Trophoblast cell (in vitro differentiated cells and primary cell): ENCODE measurements around the gene FASTK.
A peak's percentile ranks its signal among the peaks of the same experiment; 100 is the strongest.

Experiments used
- DNase-seq, 2 donors: peaks; one replicate each; pipeline ENCODE4 v3.0.0-alpha.2; 2016
- H2AFZ ChIP-seq: 2 replicates; pipeline ENCODE4 v1.6.1; 2013; ENCODE audit warnings: low read length, moderate library complexity, mild to moderate bottlenecking; ENCODE audit not compliant: insufficient read depth, poor library complexity
- H2AK5ac ChIP-seq: 2 replicates; pipeline ENCODE4 v1.6.1; 2013; ENCODE audit warnings: mild to moderate bottlenecking, low read length
- H2BK120ac ChIP-seq: 2 replicates; pipeline ENCODE4 v1.6.1; 2013; ENCODE audit warnings: low read length, mild to moderate bottlenecking, moderate library complexity; ENCODE audit not compliant: insufficient read depth, poor library complexity
- H2BK12ac ChIP-seq: 2 replicates; pipeline ENCODE4 v1.6.1; 2013; ENCODE audit warnings: mild to moderate bottlenecking, low read length, moderate library complexity
- H2BK5ac ChIP-seq: 2 replicates; pipeline ENCODE4 v1.6.1; 2013; ENCODE audit warnings: low read length, low read depth, moderate library complexity, mild to moderate bottlenecking; ENCODE audit not compliant: poor library complexity
- H3K14ac ChIP-seq: 2 replicates; pipeline ENCODE4 v1.6.1; 2013; ENCODE audit warnings: mild to moderate bottlenecking, low read length
- H3K18ac ChIP-seq: 2 replicates; pipeline ENCODE4 v1.6.1; 2013; ENCODE audit warnings: mild to moderate bottlenecking, low read length
- H3K23ac ChIP-seq: 2 replicates; pipeline ENCODE4 v1.6.1; 2013; ENCODE audit warnings: low read length
- H3K27ac ChIP-seq: 2 replicates; pipeline ENCODE4 v1.5.1; 2013; ENCODE audit warnings: low read depth, mild to moderate bottlenecking, inconsistent platforms, low read length, moderate library complexity
- H3K27me3 ChIP-seq: 2 replicates; pipeline ENCODE4 v1.6.1; 2013; ENCODE audit warnings: inconsistent platforms, mild to moderate bottlenecking, low read length, moderate library complexity; ENCODE audit not compliant: insufficient read depth
- H3K36me3 ChIP-seq, 2 experiments: 1 replicate in 1 of 2; 2 replicates in 1 of 2; pipeline ENCODE4 v1.6.1; 2013; ENCODE audit warnings: low read length in 2 of 2, mild to moderate bottlenecking in 2 of 2, moderate library complexity in 1 of 2; ENCODE audit not compliant: insufficient read depth in 2 of 2, control insufficient read depth in 1 of 2
- H3K4ac ChIP-seq: 2 replicates; pipeline ENCODE4 v1.6.1; 2013; ENCODE audit warnings: low read depth, mild to moderate bottlenecking, low read length, moderate library complexity
- H3K4me1 ChIP-seq, 2 experiments: 1 replicate in 1 of 2; 2 replicates in 1 of 2; pipeline ENCODE4 v1.6.1; 2013; ENCODE audit warnings: low read length in 2 of 2, mild to moderate bottlenecking in 2 of 2, moderate library complexity in 1 of 2; ENCODE audit not compliant: insufficient read depth in 2 of 2, control insufficient read depth in 1 of 2
- H3K4me2 ChIP-seq: 2 replicates; pipeline ENCODE4 v1.6.1; 2013; ENCODE audit warnings: inconsistent platforms, mild to moderate bottlenecking, low read length, moderate library complexity
- H3K4me3 ChIP-seq: 2 replicates; pipeline ENCODE4 v1.5.1; 2013; ENCODE audit warnings: mild to moderate bottlenecking, low read depth, low read length, inconsistent platforms
- H3K79me1 ChIP-seq: one replicate; pipeline ENCODE4 v1.6.1; 2013; ENCODE audit warnings: low read length
- H3K79me2 ChIP-seq: 2 replicates; pipeline ENCODE4 v1.6.1; 2013; ENCODE audit warnings: low read length, mild to moderate bottlenecking; ENCODE audit not compliant: control insufficient read depth, insufficient read depth, poor library complexity
- H3K9ac ChIP-seq: 2 replicates; pipeline ENCODE4 v1.6.1; 2013; ENCODE audit warnings: mild to moderate bottlenecking, low read length
- H3K9me3 ChIP-seq: 2 replicates; pipeline ENCODE4 v1.6.1; 2013; ENCODE audit warnings: low read depth, mild to moderate bottlenecking, control low read depth, inconsistent platforms, low read length; ENCODE audit not compliant: insufficient read depth
- H4K12ac ChIP-seq: 2 replicates; pipeline ENCODE4 v1.6.1; 2013; ENCODE audit warnings: low read depth, mild to moderate bottlenecking, low read length, moderate library complexity
- H4K8ac ChIP-seq: 2 replicates; pipeline ENCODE4 v1.6.1; 2013; ENCODE audit warnings: low read depth, mild to moderate bottlenecking, low read length, moderate library complexity
- H4K91ac ChIP-seq: one replicate; pipeline ENCODE4 v1.6.1; 2013; ENCODE audit warnings: low read depth, mild to moderate bottlenecking, low read length, moderate library complexity
- WGBS: extraction: QIAGEN DNeasy Blood & Tissue Kit; methylation state at CpG from one replicate; pipeline ENCODE4 v1.1.7; 2013; ENCODE audit warnings: missing lambda C conversion rate; ENCODE audit not compliant: insufficient read length, insufficient coverage; ENCODE audit errors: extremely low coverage; 5-methylcytosine and 5-hydroxymethylcytosine counted together

Gene FASTK

GRCh38 chr7:151093748-151094147 lies 13.1 kb upstream of the FASTK start:
- Histone ChIP-seq H3K79me1 (peaks cover 6% of the 10 kb centered on the region), H4K91ac (no peak overlapping the region), H2BK120ac (no peak overlapping the region), H3K36me3 (peaks cover 5 to 9% of the 10 kb centered on the region in 2 experiments), H3K27me3 (no peaks in the 10 kb centered on the region), H2BK5ac (no peak overlapping the region), H4K8ac (no peak overlapping the region), H3K4ac (peak overlapping the region; percentile 46), H3K79me2 (peaks cover 12% of the 10 kb centered on the region), H3K4me1 (peaks cover 22 to 23% of the 10 kb centered on the region in 2 experiments), H2AFZ (no peak overlapping the region), H3K14ac (no peak overlapping the region), H2BK12ac (no peak overlapping the region), H2AK5ac (no peak overlapping the region), H3K4me2 (no peak overlapping the region), H3K4me3 (no peak overlapping the region), H4K12ac (no peak overlapping the region), H3K9me3 (no peaks in the 10 kb centered on the region), H3K27ac (no peak overlapping the region), H3K18ac (no peak overlapping the region), H3K23ac (no peak overlapping the region), H3K9ac (no peak overlapping the region)
- DNase-seq, result no peak
- no CpG with 5 or more reads among the region's 6 CpGs for WGBS

- no peaks in the 10 kb centered on the region for H3K27me3 ChIP-seq
- H3K14ac ChIP-seq, result no peak overlapping the region
- no peak overlapping the region for H4K12ac ChIP-seq
- H3K9me3 ChIP-seq, result no peaks in the 10 kb centered on the region
- H2BK120ac ChIP-seq, result no peak overlapping the region
- no peak overlapping the region for H2BK12ac ChIP-seq
- H3K4me2 ChIP-seq, result no peak overlapping the region
- no peak overlapping the region for H2BK5ac ChIP-seq
- peak overlapping the region; percentile 15 for H2AFZ ChIP-seq
- peak overlapping the region; percentile 3 for H3K18ac ChIP-seq
- no peak overlapping the region for H3K9ac ChIP-seq
- no peak overlapping the region for H3K27ac ChIP-seq
- no peak overlapping the region for H3K4me3 ChIP-seq
- H2AK5ac ChIP-seq, result no peak overlapping the region
- H3K4me1 ChIP-seq, result peaks cover 27 to 36% of the 10 kb centered on the region in 2 experiments
- H4K8ac ChIP-seq, result no peak overlapping the region
- no CpG with 5 or more reads among the region's 14 CpGs for WGBS
- no peak overlapping the region for H4K91ac ChIP-seq
- H3K36me3 ChIP-seq, result peaks cover 5 to 7% of the 10 kb centered on the region in 2 experiments
- H3K23ac ChIP-seq, result no peak overlapping the region
- DNase-seq, result no peak
- peaks cover 24% of the 10 kb centered on the region for H3K79me2 ChIP-seq
- H3K79me1 ChIP-seq, result peaks cover 13% of the 10 kb centered on the region
- peak overlapping the region; percentile 16 for H3K4ac ChIP-seq
Observed at GRCh38 chr7:151091988-151092387, 11.4 kb upstream of the FASTK start.

- DNase-seq, result peak in 1 of 2 donors; percentile 43
- H3K4me1 ChIP-seq, result peaks cover 27 to 36% of the 10 kb centered on the region in 2 experiments
- no peak overlapping the region for H3K4me2 ChIP-seq
- no peak overlapping the region for H2BK120ac ChIP-seq
- no peaks in the 10 kb centered on the region for H3K9me3 ChIP-seq
- H3K23ac ChIP-seq, result no peak overlapping the region
- no peaks in the 10 kb centered on the region for H3K27me3 ChIP-seq
- H4K8ac ChIP-seq, result no peak overlapping the region
- no peak overlapping the region for H3K14ac ChIP-seq
- peak overlapping the region; percentile 37 for H3K4ac ChIP-seq
- no peak overlapping the region for H2AK5ac ChIP-seq
- WGBS, result no CpG with 5 or more reads among the region's 6 CpGs
- no peak overlapping the region for H2BK5ac ChIP-seq
- H2AFZ ChIP-seq, result no peak overlapping the region
- no peak overlapping the region for H4K12ac ChIP-seq
- no peak overlapping the region for H2BK12ac ChIP-seq
- H3K36me3 ChIP-seq, result peaks cover 5 to 7% of the 10 kb centered on the region in 2 experiments
- H3K79me2 ChIP-seq, result peaks cover 27% of the 10 kb centered on the region
- peak overlapping the region; percentile 3 for H3K18ac ChIP-seq
- no peak overlapping the region for H4K91ac ChIP-seq
- no peak overlapping the region for H3K27ac ChIP-seq
- peaks cover 16% of the 10 kb centered on the region for H3K79me1 ChIP-seq
- H3K4me3 ChIP-seq, result no peak overlapping the region
- H3K9ac ChIP-seq, result no peak overlapping the region
Observed at GRCh38 chr7:151091431-151091830, 10.8 kb upstream of the FASTK start.

GRCh38 chr7:151091003-151091402 lies 10.4 kb upstream of the FASTK start:
- no peaks in the 10 kb centered on the region for H3K27me3 ChIP-seq
- no peak overlapping the region for H4K12ac ChIP-seq
- H3K9me3 ChIP-seq, result no peaks in the 10 kb centered on the region
- H3K36me3 ChIP-seq, result peaks cover 5 to 7% of the 10 kb centered on the region in 2 experiments
- H3K79me2 ChIP-seq, result peaks cover 25% of the 10 kb centered on the region
- H3K27ac ChIP-seq, result no peak overlapping the region
- H3K79me1 ChIP-seq, result peaks cover 17% of the 10 kb centered on the region
- H2AFZ ChIP-seq, result no peak overlapping the region
- no CpG with 5 or more reads among the region's 7 CpGs for WGBS
- H2BK5ac ChIP-seq, result no peak overlapping the region
- H3K4me2 ChIP-seq, result no peak overlapping the region
- peaks cover 27 to 36% of the 10 kb centered on the region in 2 experiments for H3K4me1 ChIP-seq
- no peak for DNase-seq
- H3K23ac ChIP-seq, result no peak overlapping the region
- no peak overlapping the region for H2BK12ac ChIP-seq
- no peak overlapping the region for H2AK5ac ChIP-seq
- H2BK120ac ChIP-seq, result no peak overlapping the region
- H3K14ac ChIP-seq, result no peak overlapping the region
- H3K4ac ChIP-seq, result peak overlapping the region; percentile 37
- no peak overlapping the region for H3K4me3 ChIP-seq
- no peak overlapping the region for H4K8ac ChIP-seq
- H3K9ac ChIP-seq, result no peak overlapping the region
- no peak overlapping the region for H3K18ac ChIP-seq
- H4K91ac ChIP-seq, result no peak overlapping the region
